GM12875 (cell line): ENCODE measurements around the gene AK5.

Experiments
- H3K4me3 ChIP-seq: one replicate; pipeline ENCODE4 v1.5.1; 2011; ENCODE audit warnings: low read depth, low read length, control low read depth
- TF ChIP-seq, protein P1 (sequence below): IDR thresholded peaks from 2 replicates; pipeline ENCODE4 v1.5.1; 2011; ENCODE audit warnings: low read depth, mild to moderate bottlenecking, control low read depth, inconsistent platforms, low read length, moderate library complexity, borderline replicate concordance; ENCODE audit not compliant: insufficient read depth

The AK5 gene

GRCh38 chr1:77382366-77382765 lies 100.5 kb downstream of the AK5 start:
- H3K4me3 ChIP-seq = no peak overlapping the region
- TF ChIP-seq, protein P1, sequence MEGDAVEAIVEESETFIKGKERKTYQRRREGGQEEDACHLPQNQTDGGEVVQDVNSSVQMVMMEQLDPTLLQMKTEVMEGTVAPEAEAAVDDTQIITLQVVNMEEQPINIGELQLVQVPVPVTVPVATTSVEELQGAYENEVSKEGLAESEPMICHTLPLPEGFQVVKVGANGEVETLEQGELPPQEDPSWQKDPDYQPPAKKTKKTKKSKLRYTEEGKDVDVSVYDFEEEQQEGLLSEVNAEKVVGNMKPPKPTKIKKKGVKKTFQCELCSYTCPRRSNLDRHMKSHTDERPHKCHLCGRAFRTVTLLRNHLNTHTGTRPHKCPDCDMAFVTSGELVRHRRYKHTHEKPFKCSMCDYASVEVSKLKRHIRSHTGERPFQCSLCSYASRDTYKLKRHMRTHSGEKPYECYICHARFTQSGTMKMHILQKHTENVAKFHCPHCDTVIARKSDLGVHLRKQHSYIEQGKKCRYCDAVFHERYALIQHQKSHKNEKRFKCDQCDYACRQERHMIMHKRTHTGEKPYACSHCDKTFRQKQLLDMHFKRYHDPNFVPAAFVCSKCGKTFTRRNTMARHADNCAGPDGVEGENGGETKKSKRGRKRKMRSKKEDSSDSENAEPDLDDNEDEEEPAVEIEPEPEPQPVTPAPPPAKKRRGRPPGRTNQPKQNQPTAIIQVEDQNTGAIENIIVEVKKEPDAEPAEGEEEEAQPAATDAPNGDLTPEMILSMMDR = no peak

- H3K4me3 ChIP-seq = no peak overlapping the region
- TF ChIP-seq, protein P1 = no peak
Observed at GRCh38 chr1:77383236-77383635, 101.4 kb downstream of the AK5 start.

- H3K4me3 ChIP-seq = no peak overlapping the region
- TF ChIP-seq, protein P1 = no peak
Observed at GRCh38 chr1:77385551-77385950, 103.7 kb downstream of the AK5 start.

DNA sequence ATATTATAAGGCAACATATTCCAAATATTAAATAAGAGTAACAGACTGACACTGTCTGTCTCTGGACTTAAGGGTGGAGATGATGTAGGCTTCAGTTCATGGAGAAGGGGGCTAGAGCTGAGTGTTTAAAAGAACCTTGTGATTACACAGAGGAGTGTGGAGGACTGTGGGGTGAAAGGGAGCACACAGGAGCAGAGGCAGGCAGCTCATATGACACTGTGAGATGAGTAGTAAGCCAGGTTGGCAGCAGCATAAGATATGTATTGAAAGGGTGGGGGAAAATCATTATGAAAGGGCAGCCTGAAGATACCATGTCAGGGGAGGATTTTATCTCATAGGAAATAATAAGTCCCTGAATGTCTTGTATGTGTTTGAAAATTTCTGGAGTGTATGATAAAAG lies 104.5 kb downstream of the AK5 start:
- TF ChIP-seq, protein P1 = no peak
- no peak overlapping the region for H3K4me3 ChIP-seq

GRCh38 chr1:77387553-77387952 lies 105.7 kb downstream of the AK5 start:
- no peak overlapping the region for H3K4me3 ChIP-seq
- TF ChIP-seq, protein P1 = no peak

DNA sequence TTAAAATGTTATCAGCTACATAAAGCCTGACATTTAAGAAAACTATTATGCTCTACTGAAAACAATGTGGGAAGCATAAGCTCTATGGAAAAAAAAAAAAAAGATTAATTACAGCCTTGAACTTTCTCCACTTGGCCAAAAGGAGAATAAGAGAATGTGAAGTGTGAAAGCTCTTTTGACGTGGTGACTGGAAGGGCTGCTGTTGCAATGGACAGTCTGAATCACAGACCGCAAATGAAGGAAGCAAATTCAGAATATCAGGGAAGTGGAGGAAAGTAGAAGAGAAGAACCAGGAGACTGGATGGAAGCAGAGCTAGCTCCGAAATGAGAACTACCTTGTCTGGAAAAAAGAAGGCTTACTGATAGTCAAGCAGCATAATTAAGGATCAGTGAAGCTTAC lies 106.8 kb downstream of the AK5 start:
- no peak overlapping the region for H3K4me3 ChIP-seq
- TF ChIP-seq, protein P1 = no peak

DNA sequence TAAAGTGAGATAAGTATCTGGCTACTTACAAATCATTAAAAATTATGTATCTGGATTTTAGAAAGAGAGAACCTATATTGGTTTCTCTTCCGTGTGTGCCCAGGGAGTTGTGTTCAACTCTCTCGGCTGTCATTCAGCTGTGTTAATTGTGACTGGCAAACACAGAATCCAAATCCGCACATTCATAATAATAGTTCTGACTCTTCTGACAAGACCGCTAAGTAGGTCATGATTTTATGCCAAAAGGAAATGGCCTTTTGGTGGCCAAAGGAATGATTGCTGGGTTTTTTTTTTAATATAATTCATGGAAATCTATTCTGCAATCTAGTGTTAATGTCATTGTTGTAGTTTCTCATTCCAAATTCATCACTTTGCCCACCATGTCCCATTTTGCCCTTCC lies 110.7 kb downstream of the AK5 start:
- TF ChIP-seq, protein P1 = no peak
- no peak overlapping the region for H3K4me3 ChIP-seq
